Activated naive CD4-positive, alpha-beta T cell treated with Interleukin-2 at 50 U/mL for 16 hours (primary cell): ENCODE results near the gene SELP.

Experiments
- DNase-seq: peaks from one replicate; pipeline ENCODE4 v3.0.0-alpha.2; 2020

The SELP gene

DNA sequence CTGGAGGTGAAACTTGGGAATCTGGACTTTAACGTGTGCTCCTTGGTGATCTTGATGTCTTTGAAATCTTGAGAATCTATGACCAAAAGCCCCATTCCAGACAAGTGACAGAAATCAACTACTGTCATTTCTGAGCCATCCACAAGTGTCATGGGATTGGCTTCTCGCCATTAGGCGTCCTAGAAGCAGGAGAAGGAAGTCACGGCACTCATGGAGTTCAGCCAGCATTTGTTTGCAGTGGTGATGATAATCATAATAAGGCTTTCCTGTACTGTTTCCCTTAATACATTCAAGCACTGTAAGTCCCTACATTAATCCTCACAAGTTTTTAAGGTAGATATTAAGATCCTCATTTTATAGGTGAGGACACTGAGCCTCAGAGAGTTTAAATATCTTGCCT is 55.6 kb downstream of the SELP start:
- no peak for DNase-seq

DNA sequence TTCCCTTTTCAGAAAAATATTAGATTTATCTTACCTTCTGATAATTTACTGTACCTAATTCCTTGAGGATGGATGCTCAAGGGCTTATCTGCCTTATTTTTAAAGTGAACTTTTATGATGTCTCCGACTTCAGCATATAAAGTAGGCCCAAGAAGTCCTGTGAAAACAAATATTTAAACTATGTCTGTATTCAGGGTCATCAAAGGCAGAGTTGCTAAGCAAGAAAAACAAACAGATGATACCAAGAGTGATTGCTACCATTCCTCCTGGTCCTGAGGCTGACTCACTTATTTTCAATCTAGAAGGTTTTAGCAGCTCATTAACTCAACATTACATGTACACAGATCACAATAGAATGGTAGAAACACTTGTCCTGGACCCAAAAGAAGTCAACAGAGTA is 57.7 kb downstream of the SELP start:
- no peak for DNase-seq

DNA sequence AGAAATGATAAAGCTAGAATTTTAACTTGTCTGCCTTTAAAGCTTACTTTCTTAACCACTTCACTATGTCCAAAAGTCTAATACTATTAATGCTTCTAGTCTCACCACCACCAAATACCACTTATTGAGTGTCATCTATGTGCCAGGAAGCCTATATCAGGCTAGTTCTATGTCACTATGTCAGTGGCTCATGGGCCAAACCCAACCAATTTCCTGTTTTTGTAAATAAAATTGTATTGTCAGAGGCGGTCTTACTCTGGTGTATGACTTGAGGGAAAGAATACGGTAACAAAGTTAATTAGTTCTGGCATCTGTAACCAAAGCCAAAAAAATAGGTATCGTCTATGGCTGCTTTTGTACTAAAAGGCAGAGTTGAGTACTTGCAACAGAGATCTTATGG is 58.5 kb downstream of the SELP start:
- DNase-seq: no peak

DNA sequence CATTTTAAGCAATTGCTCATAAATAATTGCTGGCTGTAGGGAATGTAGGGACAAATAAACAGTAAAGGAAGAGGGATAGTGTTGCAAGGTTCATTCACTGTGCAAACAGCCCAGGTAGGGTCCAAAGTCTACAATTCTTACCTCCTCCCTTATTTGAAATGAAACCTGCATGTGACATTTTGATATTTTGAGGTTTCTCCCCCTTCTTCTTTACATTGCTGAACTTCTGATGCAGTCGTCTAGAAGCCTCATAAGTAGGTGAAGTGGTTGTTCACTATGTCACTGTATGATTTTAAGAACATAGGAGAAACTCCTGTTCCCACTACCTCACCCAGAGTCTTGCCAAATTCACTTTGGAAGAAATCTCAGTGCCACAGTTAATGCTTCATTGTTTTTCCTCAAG is 59.8 kb downstream of the SELP start:
- no peak for DNase-seq

DNA sequence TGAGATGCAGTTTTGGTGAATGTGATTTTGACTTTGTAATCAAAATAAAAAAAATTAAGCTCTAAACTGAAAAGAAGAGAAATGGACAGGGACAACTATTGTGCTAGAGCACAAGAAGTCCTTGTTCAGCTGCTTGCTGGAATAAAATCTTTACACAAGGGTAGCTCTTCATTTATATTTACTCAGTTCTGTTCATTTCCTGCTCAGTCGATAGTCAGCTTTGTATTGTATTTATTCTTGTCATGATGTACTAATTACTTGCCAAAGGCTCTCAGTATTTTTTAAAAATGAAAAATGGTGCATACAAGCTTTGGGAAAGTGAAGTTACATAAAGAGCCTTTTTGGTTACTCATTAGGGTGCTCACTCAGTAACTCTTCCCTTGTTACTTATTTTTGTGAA is 61.4 kb downstream of the SELP start:
- no peak for DNase-seq

DNA sequence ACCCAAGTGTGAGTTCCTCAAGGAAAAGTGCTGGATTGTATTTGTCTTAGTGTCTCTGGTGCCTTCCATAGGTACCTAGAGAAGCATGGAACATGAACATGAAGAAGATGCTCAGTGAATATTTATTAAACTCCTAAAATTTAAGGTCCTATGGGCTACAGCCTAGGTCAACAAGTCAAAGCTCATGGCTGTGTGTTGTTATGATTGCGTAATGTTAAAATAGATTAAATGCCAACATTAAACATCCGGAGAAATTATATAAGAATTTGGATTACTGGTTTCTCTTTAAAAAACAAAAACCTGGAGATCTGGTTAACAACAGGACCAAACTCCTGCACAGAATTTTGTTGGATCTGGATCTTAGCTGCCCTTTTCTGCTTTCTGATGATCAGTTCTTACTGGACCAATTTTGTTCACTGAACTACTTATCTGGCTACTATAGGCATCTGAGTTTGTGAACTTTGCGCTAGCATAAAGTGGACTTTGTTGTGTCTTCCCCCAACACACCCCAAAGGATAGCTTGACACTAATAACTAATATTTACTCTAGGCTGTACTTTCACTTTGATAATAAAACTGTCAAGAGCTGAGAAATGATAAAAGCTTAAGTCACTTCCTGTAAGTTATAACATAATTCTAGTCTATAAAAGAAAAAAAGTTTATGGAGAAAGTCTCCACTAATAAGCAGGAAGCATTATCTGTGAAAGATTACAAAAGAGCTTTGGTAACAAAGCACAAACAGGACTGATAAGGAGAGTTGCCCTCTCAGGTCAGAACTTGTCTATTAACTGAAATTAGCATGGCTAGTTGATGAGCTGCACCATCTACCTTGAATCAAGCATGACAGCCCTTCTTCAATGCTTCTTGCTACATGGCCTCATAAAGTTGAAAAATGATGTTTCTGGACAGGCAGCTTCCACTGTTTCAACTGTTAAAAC is 64.3 kb downstream of the SELP start:
- DNase-seq: no peak

DNA sequence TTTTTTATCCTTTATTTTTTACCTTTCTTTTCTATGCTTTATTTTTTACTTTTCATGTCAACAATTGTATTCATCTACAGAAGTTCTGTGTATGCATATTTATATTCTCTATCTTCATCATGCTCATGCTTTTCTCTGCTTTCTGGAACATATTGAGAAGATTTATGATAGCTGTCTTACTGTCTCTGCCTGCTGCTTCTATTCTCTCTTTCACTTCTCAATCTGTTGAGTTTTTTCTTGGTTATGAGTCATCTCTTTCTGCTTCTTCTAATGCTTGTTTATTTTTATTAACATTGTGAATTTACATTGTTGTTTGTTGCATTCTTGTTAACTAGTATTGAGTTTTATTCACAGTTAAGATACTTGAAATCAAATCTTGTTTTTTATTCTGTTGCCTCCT is 66.3 kb downstream of the SELP start:
- no peak for DNase-seq

DNA sequence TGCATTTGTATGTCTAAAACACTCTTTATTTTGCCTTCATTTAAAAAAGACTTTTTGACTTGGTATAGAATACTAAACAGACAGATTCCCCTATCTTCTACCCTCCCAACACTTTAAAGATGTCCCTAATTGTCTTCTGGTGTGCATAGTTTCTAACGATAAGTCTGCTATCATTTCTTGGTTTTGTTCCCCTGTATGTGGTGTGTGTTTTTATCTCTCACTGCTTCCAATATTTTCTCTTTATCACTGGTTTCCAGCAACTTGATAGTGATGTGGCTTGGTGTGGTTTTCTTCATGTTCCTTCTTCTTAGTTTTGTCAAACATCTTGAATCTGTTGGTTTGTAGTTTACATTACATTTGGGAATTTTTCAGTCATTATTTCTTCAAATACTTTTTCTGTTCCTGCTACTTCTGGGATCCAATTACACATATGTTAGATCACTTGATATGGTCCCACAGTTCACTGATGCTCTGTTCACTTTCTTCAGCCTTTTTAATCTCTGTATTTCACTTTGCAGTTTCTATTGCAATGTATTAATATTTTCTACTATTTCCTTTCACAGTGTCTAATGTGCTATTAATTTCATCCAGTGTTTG is 66.8 kb downstream of the SELP start:
- no peak for DNase-seq

DNA sequence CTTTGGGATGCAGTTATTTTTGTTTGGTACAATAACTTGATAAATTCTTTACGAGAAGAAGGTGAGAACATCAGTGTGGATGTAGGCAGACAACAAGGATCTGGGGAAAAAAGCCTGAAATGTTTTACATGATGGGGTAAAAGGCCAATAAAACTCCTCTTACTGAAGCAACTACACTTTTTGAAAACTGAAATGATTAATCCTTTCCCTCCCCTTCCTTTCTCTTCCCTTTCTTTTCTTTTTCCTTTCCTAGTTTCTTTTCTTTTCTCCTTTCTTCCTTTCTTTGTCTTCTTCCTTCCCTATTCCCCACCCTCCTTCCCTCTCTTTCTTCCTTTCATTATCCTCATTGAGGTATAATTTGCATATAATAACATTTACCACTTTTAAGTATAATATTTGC is 68.2 kb downstream of the SELP start:
- DNase-seq: no peak

DNA sequence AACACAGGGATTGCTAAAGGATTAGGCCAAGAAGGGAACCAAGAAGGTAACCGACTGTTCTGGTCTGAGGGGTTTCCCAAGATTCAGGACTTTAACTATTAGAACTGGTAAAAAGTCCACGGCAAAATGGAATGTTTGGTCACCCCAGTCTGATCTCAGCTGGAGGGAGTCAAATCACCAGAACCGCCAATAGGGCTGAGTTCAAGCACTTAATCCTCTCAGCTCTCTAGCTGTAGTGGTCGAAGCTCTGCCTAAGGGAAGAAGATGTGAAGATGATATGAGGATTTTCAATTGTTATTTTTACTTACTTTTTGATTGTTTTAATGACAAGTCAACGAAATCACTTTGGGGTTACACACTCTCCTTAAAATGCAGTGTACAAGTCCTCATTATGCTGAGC is 72.8 kb downstream of the SELP start:
- DNase-seq: no peak

DNA sequence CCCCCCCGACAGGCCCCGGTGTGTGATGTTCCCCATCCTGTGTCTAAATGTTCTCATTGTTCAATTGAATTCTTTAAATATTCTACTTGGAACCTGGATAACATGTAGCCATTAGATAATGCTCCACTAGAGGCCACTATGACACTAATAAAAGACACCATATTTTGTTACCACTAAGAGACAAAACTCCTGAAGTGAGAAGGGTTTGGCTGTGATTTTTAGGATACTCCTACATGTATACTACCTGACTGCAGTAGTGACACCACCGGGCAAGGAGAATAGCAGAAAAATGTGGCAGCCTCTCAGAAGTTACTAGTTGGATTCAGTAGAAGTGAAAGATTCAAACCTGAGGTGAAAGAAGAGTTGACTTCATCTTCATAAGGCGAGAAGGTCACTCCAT is 79.6 kb downstream of the SELP start:
- no peak for DNase-seq

DNA sequence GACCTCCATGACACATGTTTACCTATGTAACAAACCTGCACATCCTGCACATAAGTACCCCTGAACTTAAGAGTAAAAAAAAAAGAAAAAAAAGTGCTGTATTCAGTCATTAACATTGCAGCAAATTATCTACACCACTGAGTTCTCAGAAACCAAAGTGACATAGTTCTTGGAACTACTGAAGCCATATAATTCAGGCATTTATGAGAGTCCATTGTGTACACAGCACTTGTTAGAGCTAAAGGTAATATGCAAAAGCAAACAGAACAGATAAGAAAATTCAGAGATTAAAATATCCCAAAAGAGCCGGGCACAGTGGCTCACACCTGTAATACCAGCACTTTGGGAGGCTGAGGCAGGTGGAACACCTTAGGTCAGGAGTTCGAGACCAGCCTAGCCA is 81.6 kb downstream of the SELP start:
- no peak for DNase-seq

DNA sequence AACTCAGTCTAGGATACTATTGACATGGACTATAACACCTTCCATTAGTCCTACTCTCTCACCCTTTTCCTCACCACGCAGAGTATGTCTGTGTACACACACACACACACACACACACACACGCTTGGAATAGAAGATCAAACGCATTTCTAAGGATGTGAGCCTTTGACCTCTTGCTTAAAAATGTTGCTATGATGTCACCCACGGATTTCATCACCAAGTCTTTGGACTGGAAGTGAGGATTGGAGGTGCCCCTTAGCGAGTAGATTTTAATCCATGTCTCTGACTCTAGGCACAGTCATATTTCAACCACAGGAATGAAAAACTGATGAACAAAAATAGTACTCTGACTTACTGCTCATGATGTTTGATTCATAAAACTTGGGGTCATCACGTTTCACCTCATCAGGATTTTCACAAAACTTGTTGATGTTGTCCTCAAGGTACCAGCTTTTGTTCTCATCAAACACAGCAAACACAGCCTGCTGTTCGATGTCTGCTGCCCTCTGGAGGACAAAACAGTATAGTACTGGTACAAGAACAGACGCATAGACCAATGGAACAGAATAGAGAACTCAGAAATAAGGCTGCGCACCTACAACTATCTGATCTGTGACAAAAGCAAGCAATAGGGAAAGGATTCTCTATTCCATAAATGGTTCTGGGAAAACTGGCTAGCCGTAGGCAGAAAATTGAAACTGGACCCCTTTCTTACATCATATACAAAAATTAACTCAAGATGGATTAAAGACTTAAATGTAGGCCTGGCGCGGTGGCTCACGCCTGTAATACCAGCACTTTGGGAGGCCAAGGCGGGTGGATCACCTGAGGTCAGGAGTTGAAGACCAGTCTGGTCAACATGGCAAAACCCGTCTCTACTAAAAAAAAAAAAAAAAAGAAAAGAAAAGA is 83.6 kb downstream of the SELP start:
- DNase-seq: peak; percentile 34

DNA sequence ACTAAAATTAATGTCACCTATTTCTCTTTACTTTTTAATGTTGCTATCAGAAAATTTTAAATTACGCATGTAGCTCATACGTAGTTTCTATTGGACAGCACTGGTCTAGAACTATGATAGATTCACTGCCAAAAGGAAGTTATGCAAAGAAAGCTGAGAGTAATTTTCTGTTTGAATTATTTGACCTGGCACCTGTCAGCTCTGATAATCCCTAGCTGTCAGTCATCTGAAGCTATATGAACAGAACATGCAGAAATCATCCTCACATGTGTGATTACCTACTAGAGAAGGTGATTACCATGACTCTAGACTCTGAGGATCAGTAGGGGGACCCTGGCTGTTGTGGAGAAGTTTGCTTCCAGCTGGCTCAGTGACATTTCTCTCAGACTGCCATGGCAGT is 84.5 kb downstream of the SELP start:
- no peak for DNase-seq

DNA sequence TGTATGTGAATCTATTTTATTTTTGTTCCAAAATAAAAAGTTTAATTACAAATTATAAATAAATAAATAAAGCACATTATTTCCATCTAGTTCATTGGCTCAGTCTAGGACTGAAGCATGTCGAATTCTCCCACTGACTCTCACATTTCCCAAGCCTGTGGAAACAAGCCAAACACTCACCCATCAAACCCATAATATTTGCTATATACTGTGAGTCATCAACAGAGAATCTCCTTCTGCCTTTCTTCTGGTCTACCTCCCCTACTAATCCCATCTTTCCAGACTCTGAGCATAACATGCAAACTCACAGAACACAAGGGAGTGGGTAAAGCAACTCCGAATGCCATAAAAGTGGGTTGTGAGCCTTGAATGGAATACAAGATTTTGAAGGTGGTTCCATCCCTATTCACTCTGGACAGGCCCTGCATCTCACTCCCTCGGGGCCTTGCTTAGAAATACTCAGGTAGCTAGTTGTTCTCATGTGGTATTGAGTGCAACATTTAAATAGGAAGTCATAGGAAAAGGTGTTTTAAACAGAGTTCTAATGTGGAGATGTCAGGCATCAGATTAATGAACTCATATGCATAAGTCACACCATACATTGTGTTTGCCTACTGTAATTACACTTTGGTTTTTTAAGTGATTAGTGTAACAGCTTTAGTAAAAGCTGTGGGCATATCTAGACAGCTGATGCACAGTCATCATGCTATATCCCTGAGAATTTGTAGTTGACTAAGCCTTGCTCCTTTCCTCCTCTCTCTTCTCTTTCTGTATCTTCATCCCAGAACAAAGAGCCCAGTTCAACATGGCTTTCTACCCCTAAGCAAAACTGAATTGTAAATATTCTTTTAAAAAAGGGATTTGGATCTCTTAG is 90.7 kb downstream of the SELP start:
- DNase-seq: no peak
